ENCODE data around the gene TOP1.

TOP1 gene

DNA sequence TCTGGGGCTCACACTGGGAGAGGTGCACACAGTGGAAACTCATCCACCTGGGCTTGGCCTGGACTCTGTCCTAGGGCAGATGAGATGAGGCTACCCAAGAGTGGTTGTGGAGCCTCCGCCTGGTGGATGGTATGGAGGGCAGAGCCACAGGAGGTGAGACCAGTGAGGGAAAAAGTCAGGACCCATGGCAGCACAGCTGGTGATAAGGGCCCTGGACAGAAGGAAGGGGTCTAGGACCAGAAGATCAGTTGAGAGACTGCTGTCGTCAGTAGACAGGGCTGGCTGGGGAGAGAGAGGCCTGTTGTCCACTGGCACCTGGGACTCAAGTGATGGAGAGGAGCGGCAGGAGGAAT lies 138.5 kb downstream of the TOP1 start:
- FAIRE-seq = no peak
- no peak for DNase-seq (ENCODE audit: low spot score)

DNA sequence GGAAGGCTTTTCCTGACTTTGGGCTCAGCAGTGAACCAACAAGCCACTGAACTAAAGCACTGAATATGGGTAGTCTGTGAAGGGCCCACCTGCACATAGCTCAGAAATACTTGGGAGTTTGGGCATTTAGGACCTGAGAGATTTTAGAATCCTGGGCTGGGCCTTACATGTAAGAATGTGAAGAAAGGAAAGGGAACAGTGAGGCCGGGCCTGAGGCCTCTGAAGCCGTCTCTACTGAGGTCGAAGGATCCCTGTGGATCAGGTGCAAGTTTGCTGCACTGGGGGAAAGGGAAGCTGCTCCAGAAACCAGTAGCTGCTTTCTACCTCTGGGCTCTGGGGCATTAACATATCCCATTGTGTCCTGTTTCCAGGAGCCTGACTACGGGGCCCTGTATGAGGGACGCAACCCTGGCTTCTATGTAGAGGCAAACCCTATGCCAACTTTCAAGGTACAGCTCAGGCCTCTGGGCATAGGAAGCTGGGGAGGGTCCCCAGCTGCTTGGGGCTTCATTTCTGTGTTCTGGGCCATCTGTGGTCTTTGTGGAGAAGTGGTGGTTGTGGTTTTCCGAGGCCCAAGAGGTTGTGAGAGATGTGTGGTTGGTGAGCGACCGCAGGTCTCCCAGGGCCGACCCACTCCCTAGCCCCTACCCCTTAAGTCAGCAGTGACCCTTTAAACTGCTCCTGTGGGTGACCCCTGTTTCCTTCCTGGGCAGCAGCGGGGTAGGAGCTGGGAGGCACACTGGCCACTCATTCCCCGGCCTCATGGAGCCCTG lies 139.0 kb downstream of the TOP1 start:
- FAIRE-seq = no peak

DNA sequence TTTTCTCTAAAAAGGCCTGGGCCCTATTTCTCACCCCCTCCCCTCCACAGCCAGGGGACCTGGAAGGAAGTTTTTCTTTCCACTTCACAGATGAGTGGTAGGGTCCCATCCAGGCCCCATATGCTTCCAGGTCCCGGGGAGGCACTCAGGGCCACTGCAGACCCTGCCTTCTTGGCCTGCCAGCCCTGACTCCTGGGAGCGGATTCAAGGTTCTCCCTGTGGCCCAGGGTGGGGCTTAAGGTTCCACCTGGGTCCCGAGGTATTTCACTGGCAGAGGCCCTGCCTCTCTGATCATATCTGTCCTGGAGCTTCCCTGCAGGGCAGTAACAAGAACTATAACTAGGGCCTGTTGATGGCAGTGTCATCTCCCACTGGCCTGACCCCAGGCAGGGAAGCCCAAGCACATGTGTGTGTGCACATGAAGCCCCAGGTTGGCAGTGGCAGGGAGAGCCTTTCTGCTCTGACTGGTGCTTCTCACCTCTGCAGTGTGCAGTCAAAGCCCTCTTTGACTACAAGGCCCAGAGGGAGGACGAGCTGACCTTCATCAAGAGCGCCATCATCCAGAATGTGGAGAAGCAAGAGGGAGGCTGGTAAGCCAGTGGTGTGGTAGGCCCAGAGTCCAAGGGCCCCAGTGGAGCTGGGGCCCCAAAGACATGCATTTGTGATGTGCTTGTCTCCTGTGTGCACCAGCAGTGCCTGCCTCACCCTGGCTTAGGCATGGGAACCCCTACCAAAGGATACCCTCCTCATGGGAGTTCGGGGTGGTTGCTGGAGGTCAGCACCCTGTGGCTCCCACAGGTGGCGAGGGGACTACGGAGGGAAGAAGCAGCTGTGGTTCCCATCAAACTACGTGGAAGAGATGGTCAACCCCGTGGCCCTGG lies 139.9 kb downstream of the TOP1 start:
- DNase-seq (ENCODE audit: low spot score) (no peak), FAIRE-seq (no peak)

More for the DNA sequence above, 139.0 kb downstream of the TOP1 start:
- DNase-seq (ENCODE audit: low spot score) = no peak

- DNase-seq (ENCODE audit: low spot score) (no peak), FAIRE-seq (no peak)
Measured at GRCh38 chr20:41169162-41169690, 140.6 kb downstream of the TOP1 start.

DNA sequence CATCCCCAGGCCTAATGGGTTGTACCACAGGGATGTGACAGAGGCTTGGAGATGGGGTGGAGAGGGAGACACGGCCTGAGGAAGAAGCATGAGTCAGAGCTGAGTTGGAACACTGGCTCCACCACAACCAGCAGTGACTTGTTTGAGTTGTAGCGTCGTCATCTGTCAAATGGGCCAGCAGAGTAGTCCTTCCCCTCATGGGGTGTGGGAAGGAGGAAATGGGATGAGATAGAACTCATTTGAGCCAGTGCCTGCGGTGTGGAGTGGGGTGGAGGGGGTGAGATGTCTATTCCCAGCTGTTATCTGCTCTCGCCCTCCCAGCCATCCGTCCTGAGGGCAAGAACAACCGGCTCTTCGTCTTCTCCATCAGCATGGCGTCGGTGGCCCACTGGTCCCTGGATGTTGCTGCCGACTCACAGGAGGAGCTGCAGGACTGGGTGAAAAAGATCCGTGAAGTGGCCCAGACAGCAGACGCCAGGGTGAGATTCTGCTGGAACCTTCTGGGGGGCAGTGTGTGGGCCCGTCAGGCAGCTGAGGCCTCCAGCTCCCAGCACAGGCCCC lies 141.2 kb downstream of the TOP1 start:
- DNase-seq (ENCODE audit: low spot score) (peak; percentile 70), FAIRE-seq (peak; percentile 35)

GRCh38 chr20:41170386-41171105 lies 141.9 kb downstream of the TOP1 start:
- DNase-seq (ENCODE audit: low spot score) = no peak
- no peak for FAIRE-seq

GRCh38 chr20:41171736-41172295 lies 143.2 kb downstream of the TOP1 start:
- FAIRE-seq = no peak
- DNase-seq (ENCODE audit: low spot score) = no peak

- DNase-seq (ENCODE audit: low spot score) (no peak), FAIRE-seq (no peak)
Measured at GRCh38 chr20:41172296-41173140, 143.9 kb downstream of the TOP1 start.

- FAIRE-seq = no peak
- peak; percentile 33 for DNase-seq (ENCODE audit: low spot score)
Measured at GRCh38 chr20:41173161-41173721, 144.6 kb downstream of the TOP1 start.

- FAIRE-seq (no peak), DNase-seq (ENCODE audit: low spot score) (no peak)
Measured at GRCh38 chr20:41173791-41174341, 145.2 kb downstream of the TOP1 start.

Data from RCC 7860 (cell line).